GM21528 (cell line): ENCODE measurements around the gene CACNA1D.

Experiments used
- ATAC-seq: cut with Tn5 transposase; IDR thresholded peaks from one replicate; pipeline ENCODE4 v1.9.1; 2021; ENCODE audit warnings: mild to moderate bottlenecking, moderate library complexity; ENCODE audit not compliant: unreplicated experiment, low FRiP score

The CACNA1D gene

GRCh38 chr3:53849916-53850315 is 355.5 kb downstream of the CACNA1D start:
- no peak for ATAC-seq

GRCh38 chr3:53850895-53851294 is 356.5 kb downstream of the CACNA1D start:
- no peak for ATAC-seq

DNA sequence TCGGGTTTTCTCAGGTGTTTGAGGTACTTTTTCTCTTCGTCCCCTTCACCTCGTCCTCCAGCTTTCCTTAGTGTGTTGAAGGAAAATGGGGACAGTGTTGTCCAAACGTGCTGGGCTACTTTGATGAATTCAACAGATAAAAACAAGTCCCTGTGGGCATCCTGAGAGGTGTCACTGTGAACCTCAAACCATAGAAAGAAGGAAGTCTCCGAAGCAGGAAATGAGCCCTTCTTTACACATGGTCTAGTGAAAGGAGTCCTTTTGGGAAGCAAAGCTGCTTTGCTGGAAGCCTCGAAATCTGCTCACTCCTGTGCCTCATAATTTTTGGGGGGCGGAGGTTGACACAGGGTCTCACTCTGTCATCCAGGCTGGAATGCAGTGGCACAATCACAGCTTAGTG is 362.6 kb downstream of the CACNA1D start:
- ATAC-seq: no peak

DNA sequence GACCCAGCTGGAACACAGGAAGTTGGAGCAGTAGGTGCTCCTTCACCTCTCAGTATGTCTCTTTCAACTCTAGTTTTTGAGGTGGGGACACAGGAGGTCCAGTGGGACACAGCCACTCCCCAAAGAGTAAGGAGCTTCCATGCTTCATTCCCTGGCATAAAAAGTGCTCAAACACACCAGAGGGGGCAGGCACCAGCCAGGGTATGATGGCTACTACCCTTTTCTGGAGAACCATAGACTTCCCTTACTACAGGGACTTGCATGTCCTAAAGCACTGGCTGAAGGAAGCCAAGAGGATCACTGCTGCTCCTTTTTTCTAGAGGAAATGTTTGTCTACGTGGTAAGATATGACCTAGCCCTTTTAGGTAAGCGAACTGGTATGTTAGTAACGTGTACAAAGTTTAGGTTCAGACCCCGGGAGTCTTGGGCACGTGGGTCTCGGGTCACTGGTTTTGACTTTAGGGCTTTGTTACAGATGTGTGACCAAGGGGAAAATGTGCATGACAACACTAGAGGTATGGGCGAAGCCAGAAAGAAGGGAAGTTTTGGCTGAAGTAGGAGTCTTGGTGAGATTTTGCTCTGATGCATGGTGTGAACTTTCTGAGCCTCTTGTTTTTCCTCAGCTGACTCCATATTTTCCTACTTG is 363.8 kb downstream of the CACNA1D start:
- ATAC-seq: no peak

DNA sequence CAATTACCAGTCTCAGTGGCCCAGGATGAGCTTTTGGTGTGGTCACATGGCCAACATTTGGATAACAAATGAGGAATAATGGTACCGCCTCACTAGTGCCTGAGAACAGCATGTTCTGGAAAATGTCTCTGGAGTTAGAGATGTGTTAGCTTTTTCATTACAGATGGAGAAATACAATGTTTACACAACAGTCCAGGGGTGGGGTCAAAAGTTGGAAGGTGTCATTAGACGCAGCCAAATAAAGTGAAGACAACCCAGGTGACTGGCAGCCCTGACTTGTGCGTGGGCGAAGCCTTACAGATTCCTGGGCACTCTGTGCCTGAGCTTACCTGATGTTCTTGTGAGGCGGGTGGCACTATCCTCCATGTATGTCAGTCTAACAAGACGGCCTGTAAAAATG is 364.8 kb downstream of the CACNA1D start:
- ATAC-seq: no peak

DNA sequence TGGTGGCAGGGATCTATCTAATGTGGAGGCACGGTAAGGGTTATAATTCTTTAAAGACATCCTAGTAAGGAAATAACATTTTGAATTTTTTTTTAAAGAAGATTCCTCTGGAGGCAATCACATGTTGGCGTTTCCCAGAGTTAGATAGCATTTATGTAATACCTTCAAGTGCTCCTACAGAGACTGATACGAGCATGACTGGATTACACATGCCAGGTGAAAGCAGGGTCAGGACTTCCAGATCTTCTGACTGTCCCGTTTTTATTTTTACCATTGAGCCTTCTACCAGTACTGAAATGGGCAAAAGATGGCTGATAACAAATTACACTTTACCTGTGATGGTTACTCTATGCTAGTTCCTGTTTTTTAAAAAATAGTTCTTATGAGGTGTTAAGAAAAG is 365.8 kb downstream of the CACNA1D start:
- no peak for ATAC-seq

- no peak for ATAC-seq
Observed at GRCh38 chr3:53862241-53862640, 367.8 kb downstream of the CACNA1D start.

GRCh38 chr3:53863145-53863544 is 368.7 kb downstream of the CACNA1D start:
- no peak for ATAC-seq
